Astrocyte of the hippocampus (primary cell): ENCODE measurements around the gene KLHDC1.
"Not testable (repeated sequence)": the region's sequence is repeated elsewhere in the genome, so short reads cannot be mapped to it uniquely, and the experiment has no call there.

Experiments
- DNase-seq: peaks from one replicate; pipeline ENCODE4 v3.0.0; 2011; ENCODE audit warnings: low read depth, low spot score

The KLHDC1 gene

DNA sequence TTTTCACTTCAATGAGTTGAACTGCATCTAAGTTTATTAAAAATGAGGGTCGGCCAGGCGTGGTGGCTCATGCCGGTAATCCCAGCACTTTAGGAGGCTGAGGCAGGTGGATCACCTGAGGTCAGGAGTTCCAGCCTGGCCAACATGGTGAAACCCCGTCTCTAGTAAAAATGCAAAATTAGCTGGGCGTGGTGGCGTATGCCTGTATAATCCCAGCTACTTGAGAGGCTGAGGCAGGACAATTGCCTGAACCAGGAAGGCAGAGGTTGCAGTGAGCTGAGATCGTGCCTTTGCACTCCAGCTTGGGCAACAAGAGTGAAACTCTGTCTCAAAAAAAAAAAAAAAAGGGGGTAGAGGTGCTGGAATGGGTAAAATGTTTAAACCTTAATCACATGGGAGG lies 88.1 kb downstream of the KLHDC1 start:
- DNase-seq = not testable (repeated sequence)

GRCh38 chr14:49783394-49784014 lies 90.6 kb downstream of the KLHDC1 start:
- no peak for DNase-seq

GRCh38 chr14:49786315-49786714 lies 93.4 kb downstream of the KLHDC1 start:
- DNase-seq = no peak

DNA sequence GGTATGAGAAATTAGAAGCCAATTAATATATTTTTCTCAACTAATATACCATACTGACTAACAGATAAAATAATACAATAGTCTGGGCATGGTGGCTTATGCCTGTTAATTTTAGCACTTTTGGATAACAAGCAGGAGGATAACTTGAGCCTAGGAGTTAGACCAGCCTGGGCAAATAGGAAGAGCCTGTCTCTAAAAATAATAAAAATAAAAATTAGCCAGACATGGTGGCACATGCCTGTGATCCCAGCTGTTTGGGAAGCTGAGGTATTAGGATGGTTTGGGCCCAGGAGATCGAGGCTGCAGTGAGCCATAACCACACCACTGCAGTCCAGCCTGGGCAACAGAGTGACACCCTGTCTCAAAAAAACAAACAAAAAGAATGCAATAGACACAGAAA lies 99.7 kb downstream of the KLHDC1 start:
- no peak for DNase-seq

- no peak for DNase-seq
These were observed 103.1 kb downstream of the KLHDC1 start for GRCh38 chr14:49796025-49796424.
